ENCODE measurements around the gene NOP10.

- TF ChIP-seq CTCF (IDR thresholded peaks at IDR 0.05) (no peak), POLR2A (IDR thresholded peaks at IDR 0.05) (no peak)
Observed at GRCh38 chr15:34362047-34362773, 19.3 kb upstream of the NOP10 start.

Data from heart left ventricle (tissue), 13 donors.